SH-SY5Y (cell line): Measurements from ENCODE around the gene NFIA.

Source experiments
- GATA2 ChIP-seq: IDR thresholded peaks from 2 replicates; pipeline ENCODE4 v1.6.1; 2011; ENCODE audit warnings: mild to moderate bottlenecking, low read depth, low read length
- GATA3 ChIP-seq: IDR thresholded peaks from 2 replicates; pipeline ENCODE4 v1.6.1; 2011; ENCODE audit warnings: low read depth, mild to moderate bottlenecking, low read length, moderate library complexity

Gene NFIA

GRCh38 chr1:61343734-61344420 is 261.5 kb downstream of the NFIA start:
- no peak for TF ChIP-seq GATA3
- TF ChIP-seq GATA2, result no peak

DNA sequence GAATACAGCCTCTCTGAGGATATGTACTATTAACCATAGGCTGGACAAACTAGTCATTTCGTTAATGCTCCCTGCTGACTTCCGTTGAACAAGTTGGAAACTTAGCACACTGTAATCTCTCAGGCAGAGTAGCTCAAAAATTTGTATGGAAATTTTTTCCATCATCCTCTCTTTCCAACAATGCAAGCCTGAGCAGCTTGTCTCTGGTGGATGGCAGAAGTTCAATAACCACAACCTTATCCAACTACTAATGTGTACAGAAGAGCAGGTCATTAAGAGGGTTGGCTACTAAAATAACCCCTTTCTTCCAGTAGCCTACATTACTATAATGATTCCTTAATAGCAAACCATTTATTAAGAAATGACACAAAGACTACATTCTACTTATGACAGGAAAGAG is 262.3 kb downstream of the NFIA start:
- TF ChIP-seq GATA3 (no peak), GATA2 (no peak)

DNA sequence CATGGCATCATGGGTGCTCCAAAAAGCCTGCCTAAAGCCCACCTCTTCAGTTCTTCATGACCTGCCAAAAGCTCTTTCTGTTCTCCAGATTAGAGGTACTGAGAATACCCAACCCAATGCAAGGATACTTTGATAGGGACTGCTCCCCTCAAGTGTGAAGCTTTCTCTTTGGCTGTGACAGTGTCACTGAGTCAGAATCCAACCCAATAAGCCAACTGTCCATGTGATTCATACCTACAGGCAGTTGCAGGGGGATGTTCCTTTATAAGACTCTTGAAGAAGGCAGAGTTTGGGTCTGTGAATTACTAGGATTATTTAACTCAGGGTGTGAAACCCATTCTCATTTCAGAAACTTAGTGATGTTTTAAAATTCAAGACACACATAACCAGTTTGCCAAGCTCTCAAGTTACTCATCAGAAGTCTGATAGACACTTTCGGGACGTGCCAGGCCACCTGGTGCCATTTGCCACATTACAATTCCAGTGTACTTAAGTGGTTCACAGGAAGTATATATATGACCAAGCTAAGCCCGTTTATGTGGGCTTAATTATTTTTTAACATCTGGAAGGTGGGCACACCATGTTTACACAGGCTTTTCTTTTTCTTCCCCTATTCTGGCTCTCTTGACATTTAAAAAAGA is 265.8 kb downstream of the NFIA start:
- TF ChIP-seq GATA2 (no peak), GATA3 (no peak)

GRCh38 chr1:61352845-61353435 is 270.6 kb downstream of the NFIA start:
- TF ChIP-seq GATA2, result no peak
- no peak for TF ChIP-seq GATA3

- no peak for TF ChIP-seq GATA2
- no peak for TF ChIP-seq GATA3
These were observed 271.5 kb downstream of the NFIA start for GRCh38 chr1:61353797-61354406.

DNA sequence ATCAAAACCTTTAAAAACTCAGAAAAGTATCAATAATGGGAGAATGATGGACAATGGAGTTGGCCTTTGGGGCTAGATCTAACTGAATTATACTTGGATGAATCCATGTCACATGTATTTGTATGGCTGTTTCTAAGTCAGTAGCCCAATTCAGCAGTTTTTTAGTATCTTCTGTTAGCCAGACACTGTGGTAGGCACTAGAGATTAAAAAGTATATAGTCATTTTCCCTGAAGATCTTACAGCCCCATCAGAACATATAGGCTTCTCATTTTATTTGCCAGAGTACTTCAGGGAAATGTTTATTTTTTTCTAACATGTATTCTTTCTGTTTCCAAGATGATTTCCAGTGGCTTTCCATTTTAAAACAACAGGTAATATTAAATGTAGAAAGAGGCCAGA is 273.7 kb downstream of the NFIA start:
- no peak for TF ChIP-seq GATA2

DNA sequence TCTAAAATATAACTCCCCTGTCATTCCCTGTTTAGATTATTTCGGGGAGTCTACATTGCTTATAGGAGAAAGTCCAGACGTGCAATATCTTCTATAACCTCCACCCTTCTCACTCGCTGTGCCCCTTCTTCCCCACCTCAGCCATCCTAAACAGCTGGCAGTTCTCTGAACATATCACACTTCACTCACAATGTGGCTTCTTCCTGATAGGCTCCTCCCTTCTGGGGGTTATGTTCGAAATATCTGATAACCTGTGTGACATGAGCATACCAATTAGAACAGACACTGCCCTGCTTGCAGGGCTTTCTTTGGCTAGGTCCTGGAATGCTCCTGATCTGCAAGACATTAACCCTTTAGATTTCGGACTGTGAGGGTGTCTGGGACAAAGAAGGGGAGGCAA is 274.6 kb downstream of the NFIA start:
- no peak for TF ChIP-seq GATA2
- TF ChIP-seq GATA3, result no peak

GRCh38 chr1:61357539-61357938 is 275.2 kb downstream of the NFIA start:
- TF ChIP-seq GATA3 (no peak), GATA2 (no peak)

GRCh38 chr1:61358770-61359455 is 276.6 kb downstream of the NFIA start:
- TF ChIP-seq GATA2 (no peak), GATA3 (no peak)

DNA sequence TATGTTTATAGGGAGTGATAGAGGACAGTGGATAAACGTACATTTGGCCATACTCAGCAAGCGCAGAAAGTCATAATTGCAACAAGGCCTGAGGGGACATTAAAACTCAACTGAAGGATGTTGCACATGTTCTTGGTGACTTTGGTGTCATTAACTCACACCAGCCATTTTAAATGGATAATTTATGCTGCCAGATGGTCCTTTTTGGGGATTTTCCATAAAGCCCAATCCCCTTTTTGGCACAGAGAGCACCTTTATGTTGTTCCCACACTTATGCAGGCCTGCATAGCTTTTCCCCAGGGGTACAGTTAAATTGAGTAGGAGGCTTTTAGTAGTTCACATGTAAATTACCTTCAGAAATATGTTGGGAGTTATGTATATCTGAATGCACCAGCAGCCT is 279.6 kb downstream of the NFIA start:
- TF ChIP-seq GATA2 (no peak), GATA3 (no peak)

DNA sequence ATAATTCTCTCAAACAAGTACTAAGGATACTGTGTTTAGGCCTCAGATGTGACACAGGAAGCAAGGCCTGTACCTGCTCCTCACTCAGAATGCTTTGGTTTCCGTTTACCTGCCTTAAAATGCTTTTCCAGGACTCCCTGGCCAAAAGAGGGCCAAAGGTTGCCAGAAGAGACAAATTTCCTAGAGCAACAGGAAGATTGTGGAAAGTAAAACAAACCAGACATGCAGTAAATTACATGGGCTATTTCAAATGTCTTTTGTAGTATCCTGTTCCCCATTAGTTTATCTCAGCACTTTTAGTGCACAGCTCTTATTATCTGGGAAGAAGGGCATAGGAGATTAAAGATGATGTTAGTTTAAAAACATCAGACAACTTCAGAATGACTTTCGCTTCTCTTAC is 280.0 kb downstream of the NFIA start:
- TF ChIP-seq GATA3 (no peak), GATA2 (no peak)

- no peak for TF ChIP-seq GATA3
- TF ChIP-seq GATA2, result no peak
These were observed 286.0 kb downstream of the NFIA start for GRCh38 chr1:61368366-61368765.

DNA sequence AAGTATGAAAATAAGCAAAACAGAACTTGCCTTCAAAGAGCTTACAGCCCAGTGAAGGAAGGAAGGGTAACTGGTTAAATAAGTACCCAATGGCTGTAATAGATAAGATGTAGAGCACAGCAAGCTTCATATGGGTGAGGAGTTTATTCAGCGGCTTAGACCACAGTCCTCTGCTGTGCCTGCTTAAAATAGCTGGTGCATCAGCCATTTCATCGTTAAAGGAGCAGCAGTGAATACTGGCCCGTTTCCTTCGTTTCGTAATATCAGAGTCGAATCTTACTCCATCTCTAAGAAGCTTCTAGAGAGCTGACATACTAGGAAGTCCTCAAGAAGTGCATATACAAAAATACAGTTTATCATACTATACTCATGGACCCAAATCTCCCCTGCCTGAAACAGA is 286.5 kb downstream of the NFIA start:
- TF ChIP-seq GATA2, result no peak
- TF ChIP-seq GATA3, result no peak

GRCh38 chr1:61370177-61370912 is 288.0 kb downstream of the NFIA start:
- TF ChIP-seq GATA3 (no peak), GATA2 (no peak)
